Testis (tissue), 3 donors: ENCODE measurements around the gene EFEMP1. TPM values are rescaled to one million over a fixed set of nuclear protein-coding genes. Genes with fewer than 3 reads are reported as not detected.

Experiments used
- DNase-seq: peaks from one replicate; pipeline ENCODE4 v3.0.0-alpha.2; 2019
- H3K27ac ChIP-seq, 2 donors: fragments of 200-600 bp; sonication (generic); one replicate each; pipeline ENCODE4 v1.5.1; 2019
- H3K27me3 ChIP-seq: fragments of 200-600 bp; sonication (generic); one replicate; pipeline ENCODE4 v1.5.1; 2019
- H3K36me3 ChIP-seq: fragments of 200-600 bp; sonication (generic); one replicate; pipeline ENCODE4 v1.5.1; 2017; ENCODE audit warnings: low read depth; ENCODE audit errors: missing control alignments
- H3K4me1 ChIP-seq: fragments of 200-600 bp; sonication (generic); one replicate; pipeline ENCODE4 v1.5.1; 2019
- H3K4me3 ChIP-seq, 2 donors: fragments of 200-600 bp; sonication (generic); one replicate each; pipeline ENCODE4 v1.5.1; 2017 to 2019
- H3K9me3 ChIP-seq: fragments of 200-600 bp; sonication (generic); one replicate; pipeline ENCODE4 v1.5.1; 2017
- POLR2A ChIP-seq: fragments of 450-650 bp; IDR thresholded peaks from one replicate; pipeline ENCODE4 v1.6.1; 2017; ENCODE audit warnings: antibody characterized with exemption, mild to moderate bottlenecking, moderate library complexity
- WGBS, 2 donors: methylation state at CpG; one replicate each; pipeline ENCODE4 v1.1.5; 2018; 5-methylcytosine and 5-hydroxymethylcytosine counted together
- intact Hi-C: fragments of 100-400 bp; cut with DNase I; formaldehyde crosslinking; loops from one replicate; pipeline ENCODE4 v1.15.1; 2023; ENCODE audit warnings: low total_unique reads
- polyA plus RNA-seq: library from polyadenylated mRNA; stranded (reverse); fragments of 350-450 nt; fragmentation: Illumina TruSeq; extraction: RNeasy Lipid Tissue Mini Kit (QIAGEN cat#74804); gene quantifications from one replicate; pipeline ENCODE4 v1.2.3, GENCODE V29; 2014; ENCODE audit warnings: low read depth, low replicate concordance; ENCODE audit not compliant: insufficient read depth
- total RNA-seq, 2 donors: library from RNA; depleted of rRNA; stranded (reverse); fragments of >200 nt; gene quantifications; one replicate each; pipeline ENCODE4 v1.2.3, GENCODE V29; 2016
- TF ChIP-seq, protein P1 (sequence below), 3 experiments: fragments of 450-650 bp in 2 of 3; fragments of 200-600 bp in 1 of 3; sonication (generic) in 1 of 3; IDR thresholded peaks; one replicate each; pipeline ENCODE4 v1.5.1; 2016 to 2019; ENCODE audit warnings: antibody characterized with exemption in 3 of 3, mild to moderate bottlenecking in 2 of 3, moderate library complexity in 1 of 3

Gene EFEMP1
- total and polyA plus RNA-seq, 3 donors from 2014 or later = 2.4 to 74.0 (median 8.6) TPM

DNA sequence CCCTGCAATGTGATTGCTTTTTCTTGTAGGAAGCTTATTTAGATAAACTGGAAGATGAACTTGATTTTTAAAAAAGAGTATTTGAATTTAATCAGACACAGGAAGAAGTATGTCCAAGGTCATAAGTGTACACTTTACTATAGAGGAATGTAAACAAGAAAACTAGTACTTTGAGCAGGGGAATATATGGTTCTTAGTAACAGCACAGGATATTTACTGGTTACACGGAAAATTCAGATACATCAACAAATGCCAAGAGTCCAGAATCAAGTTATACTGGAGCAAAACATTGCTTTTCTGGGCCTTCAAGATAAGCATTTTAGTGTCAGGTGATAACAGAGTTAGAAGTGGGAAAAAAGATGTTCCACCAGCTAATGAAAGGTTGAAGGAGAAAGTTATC is 75.5 kb downstream of the EFEMP1 start:
- Histone ChIP-seq H3K4me3 (no peak overlapping the region), H3K27me3 (no peaks in the 10 kb centered on the region), H3K27ac (no peak overlapping the region), H3K9me3 (no peaks in the 10 kb centered on the region), H3K4me1 (no peaks in the 10 kb centered on the region), H3K36me3 (no peaks in the 10 kb centered on the region)
- no peak for TF ChIP-seq POLR2A
- TF ChIP-seq, protein P1, sequence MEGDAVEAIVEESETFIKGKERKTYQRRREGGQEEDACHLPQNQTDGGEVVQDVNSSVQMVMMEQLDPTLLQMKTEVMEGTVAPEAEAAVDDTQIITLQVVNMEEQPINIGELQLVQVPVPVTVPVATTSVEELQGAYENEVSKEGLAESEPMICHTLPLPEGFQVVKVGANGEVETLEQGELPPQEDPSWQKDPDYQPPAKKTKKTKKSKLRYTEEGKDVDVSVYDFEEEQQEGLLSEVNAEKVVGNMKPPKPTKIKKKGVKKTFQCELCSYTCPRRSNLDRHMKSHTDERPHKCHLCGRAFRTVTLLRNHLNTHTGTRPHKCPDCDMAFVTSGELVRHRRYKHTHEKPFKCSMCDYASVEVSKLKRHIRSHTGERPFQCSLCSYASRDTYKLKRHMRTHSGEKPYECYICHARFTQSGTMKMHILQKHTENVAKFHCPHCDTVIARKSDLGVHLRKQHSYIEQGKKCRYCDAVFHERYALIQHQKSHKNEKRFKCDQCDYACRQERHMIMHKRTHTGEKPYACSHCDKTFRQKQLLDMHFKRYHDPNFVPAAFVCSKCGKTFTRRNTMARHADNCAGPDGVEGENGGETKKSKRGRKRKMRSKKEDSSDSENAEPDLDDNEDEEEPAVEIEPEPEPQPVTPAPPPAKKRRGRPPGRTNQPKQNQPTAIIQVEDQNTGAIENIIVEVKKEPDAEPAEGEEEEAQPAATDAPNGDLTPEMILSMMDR (IDR thresholded peaks at IDR 0.05) = no peak
- intact Hi-C loops = no loop called here
- no peak for DNase-seq
- WGBS, 2 donors = 57 to 79% methylated on average over 1 of the region's 1 CpG

DNA sequence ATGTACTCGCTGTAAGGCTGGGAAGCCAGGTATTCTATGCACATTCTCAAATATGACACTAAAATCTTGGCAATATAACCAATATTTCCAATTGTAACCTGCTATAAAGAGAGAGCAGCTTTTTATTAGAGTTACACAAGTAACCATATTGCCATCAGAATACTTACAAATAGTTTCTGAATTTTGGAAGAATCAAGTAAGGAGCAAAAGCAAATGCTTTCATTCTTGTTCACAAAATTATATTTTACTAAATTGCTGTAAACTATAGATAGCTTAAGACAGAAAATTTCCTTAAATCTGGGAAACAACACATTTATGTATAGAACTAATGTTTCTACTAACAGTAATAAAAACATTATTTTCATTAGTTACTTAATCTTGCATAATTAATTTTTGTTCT is 77.2 kb downstream of the EFEMP1 start:
- WGBS, 2 donors = 95 to 98% methylated on average over 1 of the region's 1 CpG
- H3K27me3 ChIP-seq = no peaks in the 10 kb centered on the region
- H3K4me3 ChIP-seq = no peak overlapping the region
- intact Hi-C loops = no loop called here
- no peaks in the 10 kb centered on the region for H3K9me3 ChIP-seq
- no peaks in the 10 kb centered on the region for H3K4me1 ChIP-seq
- DNase-seq = no peak
- no peak overlapping the region for H3K27ac ChIP-seq
- TF ChIP-seq, protein P1 (IDR thresholded peaks at IDR 0.05) = no peak
- no peak for TF ChIP-seq POLR2A
- H3K36me3 ChIP-seq = no peaks in the 10 kb centered on the region

DNA sequence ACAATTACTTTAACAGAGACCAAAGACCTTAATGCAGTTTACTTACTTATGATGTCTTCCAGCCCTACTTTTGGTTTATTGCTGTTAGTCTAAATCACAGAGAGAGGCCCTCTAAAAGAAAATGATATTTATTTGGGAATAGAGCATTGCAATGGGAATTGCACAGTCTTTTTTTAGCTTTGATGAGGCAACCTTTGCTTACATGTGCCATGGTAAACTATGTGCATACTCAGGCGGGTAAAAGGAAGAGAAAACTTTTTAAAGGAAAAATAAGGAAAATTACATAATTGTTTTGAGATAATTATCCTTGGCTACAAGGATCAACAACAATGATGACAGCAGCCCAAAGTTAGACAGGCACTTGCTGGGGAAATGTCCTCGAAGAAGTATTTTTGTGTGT is 78.6 kb downstream of the EFEMP1 start:
- Histone ChIP-seq H3K27ac (no peak overlapping the region), H3K4me1 (no peaks in the 10 kb centered on the region), H3K4me3 (no peak overlapping the region), H3K27me3 (no peaks in the 10 kb centered on the region), H3K9me3 (no peaks in the 10 kb centered on the region), H3K36me3 (no peaks in the 10 kb centered on the region)
- no peak for DNase-seq
- intact Hi-C loops = no loop called here
- TF ChIP-seq, protein P1 (IDR thresholded peaks at IDR 0.05) = no peak
- no peak for TF ChIP-seq POLR2A
- 45 to 83% methylated on average over 2 of the region's 2 CpGs for WGBS, 2 donors

DNA sequence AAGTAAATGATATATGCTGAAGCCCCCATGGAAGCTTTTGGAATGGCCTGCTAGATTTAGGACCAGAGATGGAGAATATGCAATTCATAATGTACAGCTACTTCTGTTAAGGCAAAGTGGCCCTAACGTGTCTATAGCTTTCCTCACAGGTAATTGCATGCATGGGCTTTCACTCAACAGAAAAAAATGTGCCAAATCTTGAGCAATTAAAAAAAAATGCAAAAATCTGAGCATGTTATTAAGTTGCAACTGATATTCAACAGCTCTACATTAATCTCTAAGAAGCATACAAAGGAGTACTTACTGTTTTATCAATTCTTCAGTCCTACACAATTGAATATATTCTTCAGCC is 79.6 kb downstream of the EFEMP1 start:
- Histone ChIP-seq H3K36me3 (no peaks in the 10 kb centered on the region), H3K9me3 (no peaks in the 10 kb centered on the region), H3K4me3 (no peak overlapping the region), H3K4me1 (no peaks in the 10 kb centered on the region), H3K27ac (no peak overlapping the region), H3K27me3 (no peaks in the 10 kb centered on the region)
- WGBS, 2 donors = 52 to 73% methylated on average over 1 of the region's 1 CpG
- DNase-seq = no peak
- intact Hi-C loops = no loop called here
- no peak for TF ChIP-seq POLR2A
- TF ChIP-seq, protein P1 (IDR thresholded peaks at IDR 0.05) = no peak

DNA sequence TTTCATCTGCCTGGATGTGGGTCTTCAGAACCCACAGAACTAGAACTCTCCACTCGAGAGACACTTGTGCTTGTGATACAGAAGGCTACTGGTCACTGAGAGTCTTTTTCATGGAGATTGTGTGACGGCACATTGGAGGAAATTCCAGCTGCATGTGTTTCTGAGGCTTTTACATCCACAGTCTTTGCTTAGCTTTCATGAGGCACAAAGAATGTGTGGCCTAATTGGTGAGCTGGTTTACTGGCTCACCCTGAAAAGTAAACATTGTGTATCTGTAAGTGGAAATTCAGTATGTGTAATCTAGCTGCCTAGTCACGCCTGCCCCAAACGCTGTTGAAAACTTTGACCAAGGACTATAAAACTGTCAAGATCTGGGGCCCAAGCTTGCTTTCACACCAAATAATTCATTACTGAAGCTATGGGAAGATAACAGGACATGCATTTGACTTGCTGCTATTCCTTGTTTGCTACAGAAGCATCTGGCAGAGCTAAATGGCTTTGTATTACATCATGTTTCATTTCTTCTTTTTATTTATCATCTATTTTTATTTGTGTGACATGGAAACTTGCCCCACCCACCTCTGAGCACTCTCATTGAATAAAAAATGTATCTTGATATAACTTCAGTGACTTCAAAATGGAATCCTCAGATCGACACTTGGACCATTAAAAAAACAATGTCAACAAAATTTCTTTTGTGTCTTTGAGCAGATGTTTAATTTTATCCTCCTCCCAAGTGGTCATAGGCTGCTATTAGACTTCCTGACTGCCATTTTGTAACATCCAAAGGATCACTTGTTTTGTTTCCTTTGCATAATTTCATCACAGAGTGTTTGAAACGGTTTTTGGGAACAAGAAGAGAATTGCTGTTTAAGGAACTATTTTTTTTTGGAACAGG is 80.2 kb downstream of the EFEMP1 start:
- Histone ChIP-seq H3K27ac (no peak overlapping the region), H3K9me3 (no peaks in the 10 kb centered on the region), H3K4me3 (no peak overlapping the region), H3K27me3 (no peaks in the 10 kb centered on the region), H3K36me3 (no peaks in the 10 kb centered on the region), H3K4me1 (no peaks in the 10 kb centered on the region)
- TF ChIP-seq, protein P1 (IDR thresholded peaks at IDR 0.05) = no peak
- no peak for TF ChIP-seq POLR2A
- WGBS, 2 donors = 44 to 50% methylated on average over 5 to 6 of the region's 6 CpGs
- intact Hi-C loops = no loop called here
- no peak for DNase-seq
